A549 (cell line): ENCODE measurements around the gene ANKRD40. TPM values are rescaled to one million over a fixed set of nuclear protein-coding genes. Genes with fewer than 3 reads are reported as not detected.
A peak's percentile ranks its signal among the peaks of the same experiment; 100 is the strongest.

Experiments
- CBX2 ChIP-seq: fragments of 200-600 bp; sonication (generic); IDR thresholded peaks from 2 replicates; pipeline ENCODE4 v1.6.1; 2016; ENCODE audit warnings: low read depth, mild to moderate bottlenecking, borderline replicate concordance
- CEBPB ChIP-seq, 2 experiments: fragments of >200 bp in 1 of 2; sonication (Bioruptor Twin) in 1 of 2; formaldehyde crosslinking in 1 of 2; IDR thresholded peaks; 2 replicates each; pipeline ENCODE4 v1.6.1; 2012 to 2016
- CHD4 ChIP-seq: fragments of 200-600 bp; sonication (generic); IDR thresholded peaks from 2 replicates; pipeline ENCODE4 v1.6.1; 2016; ENCODE audit warnings: antibody characterized with exemption, mild to moderate bottlenecking, borderline replicate concordance
- EHMT2 ChIP-seq: fragments of 200-600 bp; sonication (generic); IDR thresholded peaks from 2 replicates; pipeline ENCODE4 v1.6.1; 2016; ENCODE audit warnings: antibody characterized with exemption, low read depth, mild to moderate bottlenecking, moderate library complexity
- EP300 ChIP-seq, 2 experiments: fragments of >200 bp; sonication (Bioruptor Twin); formaldehyde crosslinking; IDR thresholded peaks; 2 replicates in 1 of 2; 3 replicates in 1 of 2; pipeline ENCODE4 v1.6.1; 2016 to 2017
- ESRRA ChIP-seq: fragments of 150-350 bp; IDR thresholded peaks from 2 replicates; pipeline ENCODE4 v1.6.1; 2014; ENCODE audit warnings: mild to moderate bottlenecking, low read length, borderline replicate concordance
- FOSB ChIP-seq: fragments of 250-450 bp; sonication (Bioruptor Pico); IDR thresholded peaks from 2 replicates; pipeline ENCODE4 v1.5.0; 2020; ENCODE audit warnings: mild to moderate bottlenecking, moderate library complexity
- FOXS1 ChIP-seq: fragments of 250-450 bp; sonication (Bioruptor Pico); IDR thresholded peaks from 2 replicates; pipeline ENCODE4 v1.5.0; 2020; ENCODE audit warnings: mild to moderate bottlenecking, moderate library complexity
- GATA3 ChIP-seq: IDR thresholded peaks from 2 replicates; pipeline ENCODE4 v1.6.1; 2012; ENCODE audit warnings: borderline replicate concordance
- HEYL ChIP-seq: fragments of 250-450 bp; sonication (Bioruptor Pico); IDR thresholded peaks from 2 replicates; pipeline ENCODE4 v1.8.0; 2021; ENCODE audit warnings: mild to moderate bottlenecking, moderate library complexity
- HOXB13 ChIP-seq: fragments of 250-450 bp; sonication (Bioruptor Pico); IDR thresholded peaks from 2 replicates; pipeline ENCODE4 v1.5.0; 2020; ENCODE audit warnings: low read depth, mild to moderate bottlenecking, moderate library complexity
- HOXB5 ChIP-seq: fragments of 250-450 bp; sonication (Bioruptor Pico); IDR thresholded peaks from 2 replicates; pipeline ENCODE4 v1.5.0; 2020; ENCODE audit warnings: mild to moderate bottlenecking, moderate library complexity
- JUN ChIP-seq, 2 experiments: fragments of >200 bp; sonication (Bioruptor Twin); formaldehyde crosslinking; IDR thresholded peaks; 2 replicates in 1 of 2; 3 replicates in 1 of 2; pipeline ENCODE4 v1.6.1; 2016 to 2017
- KDM1A ChIP-seq: fragments of 200-600 bp; sonication (generic); IDR thresholded peaks from 2 replicates; pipeline ENCODE4 v1.6.1; 2016; ENCODE audit warnings: low read depth, mild to moderate bottlenecking
- KDM5A ChIP-seq: fragments of 200-600 bp; sonication (generic); IDR thresholded peaks from 2 replicates; pipeline ENCODE4 v1.6.1; 2016; ENCODE audit warnings: antibody characterized with exemption, mild to moderate bottlenecking
- MYC ChIP-seq: IDR thresholded peaks from 2 replicates; pipeline ENCODE4 v1.6.1; 2012; ENCODE audit warnings: mild to moderate bottlenecking, inconsistent platforms, low read length, improper control_type of control experiment, borderline replicate concordance
- NFE2L2 ChIP-seq: fragments of 150-350 bp; conservative IDR thresholded peaks from 2 replicates; pipeline ENCODE4 v1.6.1; 2014; ENCODE audit warnings: low read length
- NPAS2 ChIP-seq: fragments of 250-450 bp; sonication (Bioruptor Pico); IDR thresholded peaks from 2 replicates; pipeline ENCODE4 v1.8.0; 2022; ENCODE audit warnings: mild to moderate bottlenecking, moderate library complexity, borderline replicate concordance
- POLR2A ChIP-seq: IDR thresholded peaks from 2 replicates; pipeline ENCODE4 v1.6.1; 2012; ENCODE audit warnings: mild to moderate bottlenecking, low read length
- POLR2AphosphoS2 ChIP-seq: conservative IDR thresholded peaks from 2 replicates; pipeline ENCODE4 v1.6.1; 2012; ENCODE audit warnings: low read length, improper control_type of control experiment, inconsistent platforms
- RAD21 ChIP-seq, 2 experiments: fragments of >200 bp in 1 of 2; sonication (Bioruptor Twin) in 1 of 2; formaldehyde crosslinking in 1 of 2; IDR thresholded peaks in 1 of 2; conservative IDR thresholded peaks in 1 of 2; 2 replicates in 1 of 2; 3 replicates in 1 of 2; pipeline ENCODE4 v1.6.1; 2012 to 2018; ENCODE audit warnings: inconsistent platforms in 1 of 2
- RARB ChIP-seq: fragments of 250-450 bp; sonication (Bioruptor Pico); IDR thresholded peaks from 2 replicates; pipeline ENCODE4 v1.8.0; 2021; ENCODE audit warnings: mild to moderate bottlenecking, moderate library complexity
- RCOR1 ChIP-seq: fragments of 150-350 bp; IDR thresholded peaks from 2 replicates; pipeline ENCODE4 v1.6.1; 2014; ENCODE audit warnings: antibody characterized with exemption, low read length, low read depth
- RFX5 ChIP-seq: fragments of 450-650 bp; IDR thresholded peaks from 2 replicates; pipeline ENCODE4 v1.7.1; 2014; ENCODE audit warnings: antibody characterized with exemption, mild to moderate bottlenecking, moderate library complexity
- SREBF2 ChIP-seq: fragments of 450-650 bp; IDR thresholded peaks from 2 replicates; pipeline ENCODE4 v1.6.1; 2014; ENCODE audit warnings: mild to moderate bottlenecking, moderate library complexity
- TFCP2L1 ChIP-seq: fragments of 250-450 bp; sonication (Bioruptor Pico); IDR thresholded peaks from 2 replicates; pipeline ENCODE4 v1.5.0; 2021; ENCODE audit warnings: mild to moderate bottlenecking
- ZFP36 ChIP-seq: fragments of 450-650 bp; IDR thresholded peaks from 2 replicates; pipeline ENCODE4 v1.6.1; 2014; ENCODE audit warnings: borderline replicate concordance; ENCODE audit not compliant: partially characterized antibody
- ZNF302 ChIP-seq: fragments of 250-450 bp; sonication (Bioruptor Pico); IDR thresholded peaks from 2 replicates; pipeline ENCODE4 v1.9.0; 2021; ENCODE audit warnings: inconsistent platforms, mild to moderate bottlenecking, moderate library complexity
- polyA plus RNA-seq, 4 experiments: library from polyadenylated mRNA; depleted of rRNA in 3 of 4; stranded (reverse); fragments of >200 nt; fragmentation: RNase III in 1 of 4; extraction: RNeasy Plus Mini Kit Qiagen cat#74134 plus additional on column Dnase treatment in 1 of 4; gene quantifications; 2 replicates in 3 of 4; 3 replicates in 1 of 4; pipeline ENCODE4 v1.2.3, GENCODE V29; 2011 to 2017
- TF ChIP-seq, protein P1 (sequence below): fragments of 250-450 bp; sonication (Bioruptor Pico); IDR thresholded peaks from 2 replicates; pipeline ENCODE4 v1.5.0; 2020; ENCODE audit warnings: low read depth, mild to moderate bottlenecking, moderate library complexity
- TF ChIP-seq, protein P2 (sequence below): IDR thresholded peaks from 2 replicates; pipeline ENCODE4 v1.6.1; 2012
- TF ChIP-seq, protein P3 (sequence below): fragments of >200 bp; sonication (Bioruptor Twin); formaldehyde crosslinking; IDR thresholded peaks from 2 replicates; pipeline ENCODE4 v1.6.1; 2016
- TF ChIP-seq, protein P4 (sequence below): fragments of >200 bp; sonication (Bioruptor Twin); formaldehyde crosslinking; IDR thresholded peaks from 3 replicates; pipeline ENCODE4 v1.6.1; 2016
- TF ChIP-seq, protein P5 (sequence below): fragments of 450-650 bp; IDR thresholded peaks from 2 replicates; pipeline ENCODE4 v1.6.1; 2014; ENCODE audit warnings: antibody characterized with exemption
- TF ChIP-seq, protein P6 (sequence below): fragments of 200-600 bp; sonication (generic); IDR thresholded peaks from 2 replicates; pipeline ENCODE4 v1.6.1; 2016; ENCODE audit warnings: antibody characterized with exemption, mild to moderate bottlenecking, moderate library complexity
- TF ChIP-seq, protein P7 (sequence below): IDR thresholded peaks from 2 replicates; pipeline ENCODE4 v1.6.1; 2012

The ANKRD40 gene
- polyA plus RNA-seq, 2 of the 4 experiments (the other 2 are of a cell fraction) = 50.1 to 84.3 TPM

DNA sequence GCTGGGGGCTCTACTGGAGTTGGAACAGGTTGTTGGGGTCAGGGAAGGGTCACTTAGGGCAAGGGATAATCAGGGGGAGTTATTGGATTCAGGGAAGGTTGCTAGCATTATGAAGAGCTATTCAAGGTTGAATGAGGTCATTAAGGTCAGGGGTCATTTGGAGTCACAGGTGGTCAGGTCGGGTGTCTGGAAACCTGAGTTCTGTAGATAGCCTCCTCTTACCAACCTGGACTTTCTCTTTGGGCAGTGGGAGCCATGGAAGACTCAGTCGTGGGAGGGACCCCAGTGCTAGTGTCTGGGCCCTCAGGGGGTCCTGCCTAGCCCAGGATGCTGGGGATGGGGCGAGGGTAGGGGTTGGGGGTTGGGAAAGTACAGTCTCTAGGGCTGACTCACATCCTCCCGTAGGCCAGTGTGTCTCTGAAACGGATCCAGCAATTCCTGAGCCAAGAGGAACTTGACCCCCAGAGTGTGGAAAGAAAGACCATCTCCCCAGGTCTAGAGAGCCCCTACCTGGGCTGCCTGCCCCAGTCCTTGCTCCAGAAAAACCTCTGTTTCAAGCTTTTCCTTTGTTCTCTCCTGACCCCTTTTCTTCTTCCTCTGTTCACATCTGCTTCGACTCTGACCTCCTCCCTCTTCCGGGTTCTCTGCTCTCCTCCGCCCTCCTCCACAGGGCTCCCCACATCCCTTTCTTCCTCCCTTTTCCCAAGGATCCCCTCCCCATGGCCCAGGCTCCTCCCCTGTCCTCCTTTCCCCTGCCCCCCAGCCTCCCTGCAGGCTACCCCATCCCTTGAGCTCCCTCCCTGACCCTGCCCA is 39.5 kb downstream of the ANKRD40 start (continued):
- TF ChIP-seq, protein P1, sequence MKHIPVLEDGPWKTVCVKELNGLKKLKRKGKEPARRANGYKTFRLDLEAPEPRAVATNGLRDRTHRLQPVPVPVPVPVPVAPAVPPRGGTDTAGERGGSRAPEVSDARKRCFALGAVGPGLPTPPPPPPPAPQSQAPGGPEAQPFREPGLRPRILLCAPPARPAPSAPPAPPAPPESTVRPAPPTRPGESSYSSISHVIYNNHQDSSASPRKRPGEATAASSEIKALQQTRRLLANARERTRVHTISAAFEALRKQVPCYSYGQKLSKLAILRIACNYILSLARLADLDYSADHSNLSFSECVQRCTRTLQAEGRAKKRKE (CRISPR knock-in tag) = peak; percentile 71; the same call in 1 of the 2 replicates
- TF ChIP-seq, protein P2, sequence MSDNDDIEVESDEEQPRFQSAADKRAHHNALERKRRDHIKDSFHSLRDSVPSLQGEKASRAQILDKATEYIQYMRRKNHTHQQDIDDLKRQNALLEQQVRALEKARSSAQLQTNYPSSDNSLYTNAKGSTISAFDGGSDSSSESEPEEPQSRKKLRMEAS = no peak
- TF ChIP-seq CBX2 (no peak), NFE2L2 (no peak), NPAS2 (no peak), ESRRA (peak; percentile 92), JUN (IDR thresholded peaks at IDR 0.05) (peak; percentile 55 to 86; a peak in 3 of 5 replicates), POLR2A (no peak), TFCP2L1 (CRISPR knock-in tag) (0 out of 2 replicates have a peak, but pooled peaks have one; percentile 25), RCOR1 (no peak), RFX5 (no peak), KDM5A (no peak), GATA3 (peak; percentile 17; the same call in 1 of the 2 replicates), RAD21 (conservative IDR thresholded peaks at IDR 0.05 in 1 of 2, IDR thresholded peaks at IDR 0.05 in 1 of 2) (0 out of 5 replicates have a peak, but pooled peaks of 1 of the 2 experiments have one; percentile 27), CEBPB (IDR thresholded peaks at IDR 0.05) (no peak; a peak in 1 of 4 replicates), ZNF302 (CRISPR knock-in tag) (no peak), MYC (no peak), SREBF2 (no peak), HOXB13 (CRISPR knock-in tag) (no peak), EHMT2 (no peak), FOXS1 (no peak), ZFP36 (no peak), RARB (peak; percentile 86), FOSB (peak; percentile 68; the same call in 1 of the 2 replicates), POLR2AphosphoS2 (no peak), HEYL (no peak), KDM1A (no peak), HOXB5 (CRISPR knock-in tag) (no peak), EP300 (IDR thresholded peaks at IDR 0.05) (peak; percentile 60 to 64; a peak in 2 of 5 replicates), CHD4 (no peak)
- TF ChIP-seq, protein P3, sequence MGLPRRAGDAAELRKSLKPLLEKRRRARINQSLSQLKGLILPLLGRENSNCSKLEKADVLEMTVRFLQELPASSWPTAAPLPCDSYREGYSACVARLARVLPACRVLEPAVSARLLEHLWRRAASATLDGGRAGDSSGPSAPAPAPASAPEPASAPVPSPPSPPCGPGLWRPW = no peak
- TF ChIP-seq, protein P4, sequence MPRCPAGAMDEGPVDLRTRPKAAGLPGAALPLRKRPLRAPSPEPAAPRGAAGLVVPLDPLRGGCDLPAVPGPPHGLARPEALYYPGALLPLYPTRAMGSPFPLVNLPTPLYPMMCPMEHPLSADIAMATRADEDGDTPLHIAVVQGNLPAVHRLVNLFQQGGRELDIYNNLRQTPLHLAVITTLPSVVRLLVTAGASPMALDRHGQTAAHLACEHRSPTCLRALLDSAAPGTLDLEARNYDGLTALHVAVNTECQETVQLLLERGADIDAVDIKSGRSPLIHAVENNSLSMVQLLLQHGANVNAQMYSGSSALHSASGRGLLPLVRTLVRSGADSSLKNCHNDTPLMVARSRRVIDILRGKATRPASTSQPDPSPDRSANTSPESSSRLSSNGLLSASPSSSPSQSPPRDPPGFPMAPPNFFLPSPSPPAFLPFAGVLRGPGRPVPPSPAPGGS = 0 out of 3 replicates have a peak, but pooled peaks have one; percentile 25
- TF ChIP-seq, protein P5, sequence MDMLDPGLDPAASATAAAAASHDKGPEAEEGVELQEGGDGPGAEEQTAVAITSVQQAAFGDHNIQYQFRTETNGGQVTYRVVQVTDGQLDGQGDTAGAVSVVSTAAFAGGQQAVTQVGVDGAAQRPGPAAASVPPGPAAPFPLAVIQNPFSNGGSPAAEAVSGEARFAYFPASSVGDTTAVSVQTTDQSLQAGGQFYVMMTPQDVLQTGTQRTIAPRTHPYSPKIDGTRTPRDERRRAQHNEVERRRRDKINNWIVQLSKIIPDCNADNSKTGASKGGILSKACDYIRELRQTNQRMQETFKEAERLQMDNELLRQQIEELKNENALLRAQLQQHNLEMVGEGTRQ = no peak
- TF ChIP-seq, protein P6, sequence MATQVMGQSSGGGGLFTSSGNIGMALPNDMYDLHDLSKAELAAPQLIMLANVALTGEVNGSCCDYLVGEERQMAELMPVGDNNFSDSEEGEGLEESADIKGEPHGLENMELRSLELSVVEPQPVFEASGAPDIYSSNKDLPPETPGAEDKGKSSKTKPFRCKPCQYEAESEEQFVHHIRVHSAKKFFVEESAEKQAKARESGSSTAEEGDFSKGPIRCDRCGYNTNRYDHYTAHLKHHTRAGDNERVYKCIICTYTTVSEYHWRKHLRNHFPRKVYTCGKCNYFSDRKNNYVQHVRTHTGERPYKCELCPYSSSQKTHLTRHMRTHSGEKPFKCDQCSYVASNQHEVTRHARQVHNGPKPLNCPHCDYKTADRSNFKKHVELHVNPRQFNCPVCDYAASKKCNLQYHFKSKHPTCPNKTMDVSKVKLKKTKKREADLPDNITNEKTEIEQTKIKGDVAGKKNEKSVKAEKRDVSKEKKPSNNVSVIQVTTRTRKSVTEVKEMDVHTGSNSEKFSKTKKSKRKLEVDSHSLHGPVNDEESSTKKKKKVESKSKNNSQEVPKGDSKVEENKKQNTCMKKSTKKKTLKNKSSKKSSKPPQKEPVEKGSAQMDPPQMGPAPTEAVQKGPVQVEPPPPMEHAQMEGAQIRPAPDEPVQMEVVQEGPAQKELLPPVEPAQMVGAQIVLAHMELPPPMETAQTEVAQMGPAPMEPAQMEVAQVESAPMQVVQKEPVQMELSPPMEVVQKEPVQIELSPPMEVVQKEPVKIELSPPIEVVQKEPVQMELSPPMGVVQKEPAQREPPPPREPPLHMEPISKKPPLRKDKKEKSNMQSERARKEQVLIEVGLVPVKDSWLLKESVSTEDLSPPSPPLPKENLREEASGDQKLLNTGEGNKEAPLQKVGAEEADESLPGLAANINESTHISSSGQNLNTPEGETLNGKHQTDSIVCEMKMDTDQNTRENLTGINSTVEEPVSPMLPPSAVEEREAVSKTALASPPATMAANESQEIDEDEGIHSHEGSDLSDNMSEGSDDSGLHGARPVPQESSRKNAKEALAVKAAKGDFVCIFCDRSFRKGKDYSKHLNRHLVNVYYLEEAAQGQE = 0 out of 2 replicates have a peak, but pooled peaks have one; percentile 9
- TF ChIP-seq, protein P7, sequence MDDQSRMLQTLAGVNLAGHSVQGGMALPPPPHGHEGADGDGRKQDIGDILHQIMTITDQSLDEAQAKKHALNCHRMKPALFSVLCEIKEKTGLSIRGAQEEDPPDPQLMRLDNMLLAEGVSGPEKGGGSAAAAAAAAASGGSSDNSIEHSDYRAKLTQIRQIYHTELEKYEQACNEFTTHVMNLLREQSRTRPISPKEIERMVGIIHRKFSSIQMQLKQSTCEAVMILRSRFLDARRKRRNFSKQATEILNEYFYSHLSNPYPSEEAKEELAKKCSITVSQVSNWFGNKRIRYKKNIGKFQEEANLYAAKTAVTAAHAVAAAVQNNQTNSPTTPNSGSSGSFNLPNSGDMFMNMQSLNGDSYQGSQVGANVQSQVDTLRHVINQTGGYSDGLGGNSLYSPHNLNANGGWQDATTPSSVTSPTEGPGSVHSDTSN = 0 out of 2 replicates have a peak, but pooled peaks have one; percentile 14
